Brain microvascular endothelial cell (primary cell): ENCODE measurements around the gene FAM98A.
A peak's percentile ranks its signal among the peaks of the same experiment; 100 is the strongest.

ENCODE experiments used
- DNase-seq: peaks from one replicate; pipeline ENCODE4 v3.0.0-alpha.2; 2020
- H3K27ac ChIP-seq: fragments of 250-450 bp; sonication (Bioruptor Pico); 2 replicates; pipeline ENCODE4 v1.5.1; 2020; ENCODE audit warnings: mild to moderate bottlenecking, moderate library complexity
- H3K27me3 ChIP-seq: fragments of 250-450 bp; sonication (Bioruptor Pico); replicated peaks from 2 replicates; pipeline ENCODE4 v1.5.1; 2020; ENCODE audit warnings: mild to moderate bottlenecking
- H3K36me3 ChIP-seq: fragments of 250-450 bp; sonication (Bioruptor Pico); replicated peaks from 2 replicates; pipeline ENCODE4 v1.5.1; 2020; ENCODE audit warnings: mild to moderate bottlenecking
- H3K4me3 ChIP-seq: 2 replicates; pipeline ENCODE4 v1.5.1; 2011; ENCODE audit warnings: low read depth, mild to moderate bottlenecking, control low read depth, low read length, moderate library complexity
- in situ Hi-C: cut with HindIII; loops from 2 replicates; pipeline ENCODE4 v1.10.0; 2017; ENCODE audit warnings: low sequenced_read_pairs, low pct_ligation_motif_present
- TF ChIP-seq, protein P1 (sequence below): IDR thresholded peaks from 2 replicates; pipeline ENCODE4 v1.5.1; 2011; ENCODE audit warnings: low read depth, mild to moderate bottlenecking, moderate library complexity, low read length, control low read depth, inconsistent platforms; ENCODE audit errors: missing control alignments

Gene FAM98A

GRCh38 chr2:33632831-33633230 lies 33.7 kb upstream of the FAM98A start:
- Histone ChIP-seq H3K4me3 (no peak overlapping the region), H3K27ac (no peak overlapping the region), H3K36me3 (no peaks in the 10 kb centered on the region), H3K27me3 (no peaks in the 10 kb centered on the region)
- in situ Hi-C loops: no loop called here
- DNase-seq: no peak
- TF ChIP-seq, protein P1, sequence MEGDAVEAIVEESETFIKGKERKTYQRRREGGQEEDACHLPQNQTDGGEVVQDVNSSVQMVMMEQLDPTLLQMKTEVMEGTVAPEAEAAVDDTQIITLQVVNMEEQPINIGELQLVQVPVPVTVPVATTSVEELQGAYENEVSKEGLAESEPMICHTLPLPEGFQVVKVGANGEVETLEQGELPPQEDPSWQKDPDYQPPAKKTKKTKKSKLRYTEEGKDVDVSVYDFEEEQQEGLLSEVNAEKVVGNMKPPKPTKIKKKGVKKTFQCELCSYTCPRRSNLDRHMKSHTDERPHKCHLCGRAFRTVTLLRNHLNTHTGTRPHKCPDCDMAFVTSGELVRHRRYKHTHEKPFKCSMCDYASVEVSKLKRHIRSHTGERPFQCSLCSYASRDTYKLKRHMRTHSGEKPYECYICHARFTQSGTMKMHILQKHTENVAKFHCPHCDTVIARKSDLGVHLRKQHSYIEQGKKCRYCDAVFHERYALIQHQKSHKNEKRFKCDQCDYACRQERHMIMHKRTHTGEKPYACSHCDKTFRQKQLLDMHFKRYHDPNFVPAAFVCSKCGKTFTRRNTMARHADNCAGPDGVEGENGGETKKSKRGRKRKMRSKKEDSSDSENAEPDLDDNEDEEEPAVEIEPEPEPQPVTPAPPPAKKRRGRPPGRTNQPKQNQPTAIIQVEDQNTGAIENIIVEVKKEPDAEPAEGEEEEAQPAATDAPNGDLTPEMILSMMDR: no peak

DNA sequence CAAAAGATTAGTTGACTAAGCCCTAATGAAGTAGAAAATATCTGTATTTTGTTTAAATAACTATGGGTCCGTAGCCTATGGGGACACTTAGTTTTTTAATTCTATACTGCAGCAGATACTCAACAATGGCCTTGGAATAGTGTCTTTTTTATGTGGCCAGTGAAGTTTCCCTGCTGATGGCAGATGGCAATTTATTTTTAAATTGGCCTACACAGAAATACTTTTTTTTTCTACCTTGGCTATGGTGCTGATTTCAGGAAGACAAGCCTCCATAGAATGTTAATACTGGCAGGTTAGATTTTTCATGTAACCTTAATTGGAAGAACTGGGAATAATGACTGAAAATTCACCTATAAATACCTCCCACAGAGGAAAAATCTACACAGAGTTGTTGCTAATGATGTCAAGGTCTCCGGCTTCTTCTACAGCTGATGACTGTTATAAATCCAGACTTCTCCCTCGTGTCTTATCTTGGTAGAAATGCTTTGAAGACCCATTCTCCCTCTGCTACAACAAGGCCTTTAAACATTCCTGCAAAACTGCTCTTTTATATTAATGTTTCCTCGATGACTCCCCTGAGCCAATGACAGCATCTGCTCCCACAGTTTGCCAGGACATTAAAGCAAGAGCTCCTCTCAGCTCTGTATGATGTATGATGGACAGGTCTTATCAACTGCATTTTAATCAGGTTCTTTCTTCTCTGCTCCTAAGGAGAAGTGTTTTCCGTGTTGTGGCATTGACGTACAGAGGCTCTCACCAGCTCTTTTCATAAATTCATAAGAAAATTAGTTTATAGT lies 29.1 kb upstream of the FAM98A start:
- H3K27ac ChIP-seq: no peak overlapping the region
- H3K4me3 ChIP-seq: no peak overlapping the region
- H3K27me3 ChIP-seq: no peaks in the 10 kb centered on the region
- TF ChIP-seq, protein P1: no peak
- H3K36me3 ChIP-seq: no peaks in the 10 kb centered on the region
- in situ Hi-C loops: no loop called here
- no peak for DNase-seq

DNA sequence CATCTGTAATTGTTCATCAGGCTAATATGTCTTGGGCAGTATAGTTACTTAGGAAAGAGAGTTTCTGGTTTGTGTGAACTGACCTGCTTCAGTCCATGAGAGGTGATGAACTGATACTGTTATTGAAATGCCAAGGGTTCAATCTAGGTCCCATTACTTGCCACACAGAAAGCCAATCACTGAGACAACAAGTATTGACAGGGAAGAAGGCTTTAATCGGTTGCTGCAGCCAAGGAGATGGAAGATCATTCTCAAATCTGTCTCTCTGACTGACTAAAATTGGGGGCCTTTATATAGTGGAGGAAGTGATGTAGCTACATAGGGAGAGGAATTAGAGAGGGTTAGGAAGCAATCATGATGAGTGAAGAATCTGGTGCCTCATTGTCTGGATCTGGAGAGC lies 19.9 kb upstream of the FAM98A start:
- in situ Hi-C loops: no loop called here
- Histone ChIP-seq H3K36me3 (no peaks in the 10 kb centered on the region), H3K27me3 (no peaks in the 10 kb centered on the region), H3K4me3 (no peak overlapping the region), H3K27ac (no peak overlapping the region)
- TF ChIP-seq, protein P1: no peak
- no peak for DNase-seq

DNA sequence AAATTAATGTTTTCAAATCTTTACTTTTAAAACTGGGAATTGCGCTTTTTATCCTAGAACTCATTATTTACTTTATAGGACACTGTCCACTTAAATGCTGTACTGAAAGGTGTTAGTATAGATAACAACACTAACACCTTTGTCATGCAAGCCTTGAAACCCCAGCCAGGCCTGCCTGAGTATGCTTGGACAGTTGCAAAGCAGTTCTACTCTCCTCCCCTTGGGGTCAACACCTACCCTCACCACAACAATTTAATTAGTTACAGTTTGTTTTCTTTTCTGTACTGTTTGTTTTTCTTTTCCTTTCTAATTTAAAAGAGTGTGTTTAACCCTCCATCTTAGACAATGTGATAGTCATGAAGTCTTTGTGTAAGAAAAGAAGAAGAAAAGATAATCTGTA lies 18.9 kb upstream of the FAM98A start:
- Histone ChIP-seq H3K4me3 (no peak overlapping the region), H3K36me3 (no peaks in the 10 kb centered on the region), H3K27me3 (no peaks in the 10 kb centered on the region), H3K27ac (no peak overlapping the region)
- in situ Hi-C loops: no loop called here
- TF ChIP-seq, protein P1: no peak
- DNase-seq: no peak

DNA sequence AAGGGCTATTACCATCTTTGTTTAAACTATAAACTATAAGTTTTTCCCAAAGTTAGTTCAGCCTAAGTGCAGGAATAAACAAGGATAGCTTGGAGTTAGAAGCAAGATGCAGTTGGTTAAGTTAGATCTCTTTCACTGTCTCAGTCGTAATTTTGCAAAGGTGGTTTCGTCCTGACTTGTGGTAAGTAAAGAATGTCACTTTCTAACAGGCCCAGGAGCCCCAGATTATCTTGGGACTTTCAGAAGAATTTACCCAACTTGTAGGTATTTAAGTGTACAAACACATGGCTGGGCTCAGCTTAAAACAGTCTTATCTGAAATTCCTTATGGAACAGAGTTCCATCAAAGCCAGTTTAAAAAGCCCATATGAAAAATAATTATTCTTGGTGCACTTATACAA lies 18.3 kb upstream of the FAM98A start:
- TF ChIP-seq, protein P1: no peak
- Histone ChIP-seq H3K4me3 (no peak overlapping the region), H3K27ac (no peak overlapping the region), H3K36me3 (no peaks in the 10 kb centered on the region), H3K27me3 (no peaks in the 10 kb centered on the region)
- DNase-seq: no peak
- in situ Hi-C loops: no loop called here

GRCh38 chr2:33616873-33617272 lies 17.8 kb upstream of the FAM98A start:
- H3K36me3 ChIP-seq: no peaks in the 10 kb centered on the region
- DNase-seq: peak; percentile 14
- TF ChIP-seq, protein P1: no peak
- H3K4me3 ChIP-seq: no peak overlapping the region
- no peaks in the 10 kb centered on the region for H3K27me3 ChIP-seq
- H3K27ac ChIP-seq: no peak overlapping the region
- in situ Hi-C loops: no loop called here
